ENCODE results near the gene MAFG. TPM values are rescaled to one million over a fixed set of nuclear protein-coding genes. Genes with fewer than 3 reads are reported as not detected.

MAFG gene
- total and polyA plus RNA-seq, 2 experiments from 2014 or later: 16.1 to 27.0 TPM

DNA sequence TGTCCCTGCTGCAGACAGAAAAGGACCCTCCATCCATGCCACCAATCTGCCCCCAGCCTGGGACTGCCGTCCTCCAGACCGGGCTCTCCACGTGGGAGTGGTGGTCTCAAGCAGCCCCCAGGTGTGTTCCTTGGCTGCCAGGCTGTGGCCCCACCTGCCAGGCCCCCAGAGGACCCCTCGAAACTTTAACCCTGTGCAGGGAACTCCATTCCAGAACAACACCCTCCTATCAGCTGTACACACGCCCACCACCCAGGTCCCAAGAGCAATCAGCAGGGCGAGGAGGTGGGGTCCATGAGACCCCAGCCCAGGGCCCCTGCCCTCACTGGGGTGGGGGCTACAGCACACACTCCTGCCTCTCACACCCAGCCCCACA lies 8.2 kb upstream of the MAFG start:
- no peak overlapping the region for H3K4me3 ChIP-seq
- no peaks in the 10 kb centered on the region for H3K9me3 ChIP-seq (ENCODE audit: low read depth)
- no peak for TF ChIP-seq CTCF (IDR thresholded peaks at IDR 0.05; ENCODE audit: low read depth, low read length)
- H3K4me1 ChIP-seq (ENCODE audit: low read depth): peaks cover 25% of the 10 kb centered on the region
- no peak for DNase-seq (ENCODE audit: low read depth in 1 of 2, low spot score in 1 of 2)
- H3K36me3 ChIP-seq: no peaks in the 10 kb centered on the region
- H3K27ac ChIP-seq: no peak overlapping the region
- no peaks in the 10 kb centered on the region for H3K27me3 ChIP-seq

GRCh38 chr17:81934850-81935708 lies 7.5 kb upstream of the MAFG start:
- Histone ChIP-seq H3K27ac (no peak overlapping the region), H3K4me1 (ENCODE audit: low read depth) (peaks cover 20% of the 10 kb centered on the region), H3K27me3 (no peaks in the 10 kb centered on the region), H3K4me3 (no peak overlapping the region), H3K9me3 (ENCODE audit: low read depth) (no peaks in the 10 kb centered on the region), H3K36me3 (no peaks in the 10 kb centered on the region)
- DNase-seq (ENCODE audit: low read depth in 1 of 2, low spot score in 1 of 2): no peak
- TF ChIP-seq CTCF (IDR thresholded peaks at IDR 0.05; ENCODE audit: low read depth, low read length): no peak

GRCh38 chr17:81934098-81934757 lies 6.7 kb upstream of the MAFG start:
- no peak for DNase-seq (ENCODE audit: low read depth in 1 of 2, low spot score in 1 of 2)
- Histone ChIP-seq H3K9me3 (ENCODE audit: low read depth) (no peaks in the 10 kb centered on the region), H3K27me3 (no peaks in the 10 kb centered on the region), H3K27ac (no peak overlapping the region), H3K4me3 (no peak overlapping the region), H3K4me1 (ENCODE audit: low read depth) (peaks cover 11% of the 10 kb centered on the region), H3K36me3 (no peaks in the 10 kb centered on the region)
- no peak for TF ChIP-seq CTCF (IDR thresholded peaks at IDR 0.05; ENCODE audit: low read depth, low read length)

- Histone ChIP-seq H3K27ac (no peak overlapping the region), H3K4me3 (no peak overlapping the region), H3K27me3 (no peaks in the 10 kb centered on the region), H3K36me3 (no peaks in the 10 kb centered on the region), H3K4me1 (ENCODE audit: low read depth) (peaks cover 10% of the 10 kb centered on the region), H3K9me3 (ENCODE audit: low read depth) (no peaks in the 10 kb centered on the region)
- TF ChIP-seq CTCF (IDR thresholded peaks at IDR 0.05; ENCODE audit: low read depth, low read length): no peak
- no peak for DNase-seq (ENCODE audit: low read depth in 1 of 2, low spot score in 1 of 2)
Measured at GRCh38 chr17:81933178-81933699, 5.7 kb upstream of the MAFG start.

GRCh38 chr17:81932333-81932983 lies 4.9 kb upstream of the MAFG start:
- Histone ChIP-seq H3K36me3 (no peaks in the 10 kb centered on the region), H3K27ac (no peak overlapping the region), H3K4me3 (no peak overlapping the region), H3K4me1 (ENCODE audit: low read depth) (peaks cover 5% of the 10 kb centered on the region), H3K9me3 (ENCODE audit: low read depth) (no peaks in the 10 kb centered on the region), H3K27me3 (no peaks in the 10 kb centered on the region)
- no peak for TF ChIP-seq CTCF (IDR thresholded peaks at IDR 0.05; ENCODE audit: low read depth, low read length)
- DNase-seq (ENCODE audit: low read depth in 1 of 2, low spot score in 1 of 2): no peak
